OCI-LY3 (cell line): ENCODE data around the gene PTPRM.

ENCODE experiments used
- H2AFZ ChIP-seq: fragments of 200-600, 300-600 bp; shearing (Covaris generic); 2 replicates; pipeline ENCODE4 v1.6.0; 2014; ENCODE audit warnings: antibody characterized with exemption, low read depth, low read length
- H3K27ac ChIP-seq: fragments of 200-600, 300-600 bp; sonication (generic); 2 replicates; pipeline ENCODE4 v1.5.1; 2014; ENCODE audit warnings: mild to moderate bottlenecking, low read length, moderate library complexity, mixed read lengths
- H3K27me3 ChIP-seq: fragments of 200-600, 300-600 bp; sonication (generic); 2 replicates; pipeline ENCODE4 v1.6.1; 2014; ENCODE audit warnings: low read depth, low read length, mixed read lengths
- H3K36me3 ChIP-seq: fragments of 200-600, 300-600 bp; sonication (generic); replicated peaks from 2 replicates; pipeline ENCODE3; 2014; ENCODE audit warnings: low read depth, low read length, mixed read lengths
- H3K4me1 ChIP-seq: fragments of 300-600, 200-600 bp; sonication (generic); 2 replicates; pipeline ENCODE4 v1.6.1; 2014; ENCODE audit warnings: low read length, mixed read lengths
- H3K4me2 ChIP-seq: fragments of 200-600, 300-600 bp; sonication (generic); 2 replicates; pipeline ENCODE4 v1.6.1; 2014; ENCODE audit warnings: low read length, mixed read lengths
- H3K4me3 ChIP-seq: fragments of 300-600, 200-600 bp; sonication (generic); 2 replicates; pipeline ENCODE4 v1.5.1; 2014; ENCODE audit warnings: antibody characterized with exemption, mild to moderate bottlenecking, low read length, moderate library complexity
- H3K79me2 ChIP-seq: fragments of 300-600, 200-600 bp; shearing (Covaris generic); 2 replicates; pipeline ENCODE4 v1.6.1; 2014; ENCODE audit warnings: mild to moderate bottlenecking, low read length, mixed read lengths
- H3K9ac ChIP-seq: fragments of 300-600, 200-600 bp; shearing (Covaris generic); 2 replicates; pipeline ENCODE4 v1.6.0; 2014; ENCODE audit warnings: mild to moderate bottlenecking, low read length, moderate library complexity
- H3K9me3 ChIP-seq: fragments of 200-600, 300-600 bp; shearing (Covaris generic); 2 replicates; pipeline ENCODE4 v1.6.1; 2014; ENCODE audit warnings: low read length, mixed read lengths; ENCODE audit not compliant: insufficient read depth
- H4K20me1 ChIP-seq: fragments of 200-600, 300-600 bp; sonication (generic); 2 replicates; pipeline ENCODE4 v1.6.1; 2016; ENCODE audit warnings: low read length, mixed read lengths; ENCODE audit not compliant: insufficient read depth
- CTCF ChIP-seq: fragments of 200-600, 300-600 bp; sonication (generic); IDR thresholded peaks from 2 replicates; pipeline ENCODE4 v1.5.1; 2014; ENCODE audit warnings: antibody characterized with exemption, low read length, low read depth
- EZH2phosphoT487 ChIP-seq: fragments of 200-600 bp; shearing (Covaris generic); IDR thresholded peaks from 2 replicates; pipeline ENCODE4 v1.6.1; 2018; ENCODE audit warnings: antibody characterized with exemption, mixed run types, low read depth

PTPRM gene

DNA sequence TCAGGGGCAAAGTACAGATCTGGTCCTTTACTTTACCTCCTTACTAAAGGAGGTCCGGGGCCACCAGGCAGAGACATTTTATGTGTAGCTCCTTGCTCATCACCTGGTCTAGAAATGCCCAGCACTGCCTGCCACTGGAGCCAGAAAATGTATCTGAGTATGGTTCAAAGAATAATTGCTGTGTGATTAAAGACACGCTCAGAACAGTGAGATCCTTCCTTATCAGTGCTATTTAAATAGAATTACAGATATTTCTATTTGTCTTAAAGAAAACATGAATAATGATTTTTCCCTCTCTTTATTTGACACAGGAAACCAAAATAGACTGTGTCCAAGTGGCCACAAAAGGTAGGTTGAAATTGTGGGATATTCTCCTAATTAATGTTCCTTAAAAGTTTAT, 547.4 kb downstream of the PTPRM start:
- TF ChIP-seq EZH2phosphoT487 (no peak), CTCF (no peak)
- Histone ChIP-seq H3K4me2 (no peak overlapping the region), H3K9me3 (no peaks in the 10 kb centered on the region), H3K27me3 (no peaks in the 10 kb centered on the region), H3K9ac (no peak overlapping the region), H3K4me1 (no peaks in the 10 kb centered on the region), H2AFZ (no peak overlapping the region), H3K27ac (no peak overlapping the region), H3K36me3 (no peaks in the 10 kb centered on the region), H3K79me2 (no peaks in the 10 kb centered on the region), H3K4me3 (no peak overlapping the region), H4K20me1 (no peaks in the 10 kb centered on the region)

- H3K9ac ChIP-seq, result no peak overlapping the region
- H3K79me2 ChIP-seq, result no peaks in the 10 kb centered on the region
- no peak overlapping the region for H3K4me3 ChIP-seq
- no peak overlapping the region for H3K4me2 ChIP-seq
- no peak overlapping the region for H3K27ac ChIP-seq
- H3K9me3 ChIP-seq, result no peaks in the 10 kb centered on the region
- H3K4me1 ChIP-seq, result no peaks in the 10 kb centered on the region
- no peak overlapping the region for H2AFZ ChIP-seq
- no peaks in the 10 kb centered on the region for H3K27me3 ChIP-seq
- no peaks in the 10 kb centered on the region for H3K36me3 ChIP-seq
- no peaks in the 10 kb centered on the region for H4K20me1 ChIP-seq
- TF ChIP-seq EZH2phosphoT487 (no peak), CTCF (no peak)
Measured at GRCh38 chr18:8116341-8117005, 549.4 kb downstream of the PTPRM start.

DNA sequence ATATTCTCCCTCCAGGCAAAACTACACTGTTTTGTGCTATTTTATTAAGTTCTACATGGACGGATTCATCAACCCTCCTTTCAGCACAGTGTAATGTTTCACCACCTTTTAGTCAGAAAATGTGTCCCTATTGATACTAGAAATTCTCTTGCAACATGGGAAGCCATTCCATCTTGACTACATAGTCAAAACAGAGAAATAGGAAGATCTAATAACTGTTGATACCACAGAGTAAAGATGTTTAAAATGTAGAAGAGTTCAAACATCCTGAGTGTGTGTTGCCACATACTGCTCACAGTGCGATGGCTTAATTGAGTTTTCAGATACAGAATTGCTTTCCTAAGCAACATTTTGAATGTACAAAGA, 549.9 kb downstream of the PTPRM start:
- no peak overlapping the region for H3K4me3 ChIP-seq
- H3K36me3 ChIP-seq, result no peaks in the 10 kb centered on the region
- H3K79me2 ChIP-seq, result no peaks in the 10 kb centered on the region
- no peaks in the 10 kb centered on the region for H3K4me1 ChIP-seq
- no peak overlapping the region for H2AFZ ChIP-seq
- no peak for TF ChIP-seq CTCF
- TF ChIP-seq EZH2phosphoT487, result no peak
- H4K20me1 ChIP-seq, result no peaks in the 10 kb centered on the region
- no peak overlapping the region for H3K4me2 ChIP-seq
- no peak overlapping the region for H3K9ac ChIP-seq
- no peak overlapping the region for H3K27ac ChIP-seq
- H3K27me3 ChIP-seq, result no peaks in the 10 kb centered on the region
- no peaks in the 10 kb centered on the region for H3K9me3 ChIP-seq

GRCh38 chr18:8121101-8121500, 554.0 kb downstream of the PTPRM start:
- H3K36me3 ChIP-seq, result no peaks in the 10 kb centered on the region
- H3K79me2 ChIP-seq, result no peaks in the 10 kb centered on the region
- H3K9me3 ChIP-seq, result no peaks in the 10 kb centered on the region
- no peaks in the 10 kb centered on the region for H4K20me1 ChIP-seq
- H2AFZ ChIP-seq, result no peak overlapping the region
- TF ChIP-seq EZH2phosphoT487 (no peak), CTCF (no peak)
- no peak overlapping the region for H3K4me3 ChIP-seq
- no peaks in the 10 kb centered on the region for H3K27me3 ChIP-seq
- no peak overlapping the region for H3K27ac ChIP-seq
- H3K9ac ChIP-seq, result no peak overlapping the region
- H3K4me2 ChIP-seq, result no peak overlapping the region
- H3K4me1 ChIP-seq, result no peaks in the 10 kb centered on the region
